ENCODE measurements around the gene PLAC8L1.

The PLAC8L1 gene

DNA sequence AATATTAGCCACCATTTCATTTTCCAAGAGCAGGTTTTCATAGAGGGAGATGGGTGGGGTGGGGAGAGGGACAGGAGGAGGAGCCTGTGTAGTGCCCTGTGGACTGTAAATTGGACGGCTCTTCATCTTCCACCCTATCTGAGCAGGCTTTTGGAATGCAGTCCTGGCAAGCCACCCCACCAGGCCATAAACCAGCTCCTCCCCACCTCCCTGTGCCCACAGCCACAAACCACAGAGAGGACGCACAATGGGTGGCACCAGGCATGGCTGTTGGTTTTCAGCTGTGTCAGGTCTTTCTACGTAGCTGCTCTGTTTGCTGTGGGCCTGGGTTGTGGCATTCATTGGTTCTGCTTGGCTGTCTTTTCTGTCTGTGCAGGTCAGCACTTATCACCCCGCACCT is 58.0 kb downstream of the PLAC8L1 start:
- DNase-seq (ENCODE audit: extremely low read depth in 1 of 2, low read depth in 1 of 2), result no peak

DNA sequence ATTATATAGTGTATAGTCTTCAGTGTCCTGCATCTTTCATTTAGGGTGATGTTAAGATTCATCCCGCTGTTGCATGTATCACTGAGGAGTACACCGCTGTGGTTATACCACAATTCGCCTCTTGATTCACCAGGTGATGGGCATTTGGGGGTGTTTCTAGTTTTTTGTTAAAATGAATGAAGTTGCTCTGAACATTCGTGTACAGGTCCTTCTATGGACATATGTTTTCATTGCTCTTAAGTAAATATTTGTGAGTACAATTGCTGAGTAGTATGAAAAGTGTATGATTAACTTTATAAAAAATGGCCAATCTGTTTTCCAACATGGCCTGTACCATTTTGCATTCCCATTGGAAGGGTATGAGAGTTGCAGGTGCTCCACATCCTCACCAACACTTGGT is 61.7 kb downstream of the PLAC8L1 start:
- DNase-seq (ENCODE audit: extremely low read depth in 1 of 2, low read depth in 1 of 2), result no peak

DNA sequence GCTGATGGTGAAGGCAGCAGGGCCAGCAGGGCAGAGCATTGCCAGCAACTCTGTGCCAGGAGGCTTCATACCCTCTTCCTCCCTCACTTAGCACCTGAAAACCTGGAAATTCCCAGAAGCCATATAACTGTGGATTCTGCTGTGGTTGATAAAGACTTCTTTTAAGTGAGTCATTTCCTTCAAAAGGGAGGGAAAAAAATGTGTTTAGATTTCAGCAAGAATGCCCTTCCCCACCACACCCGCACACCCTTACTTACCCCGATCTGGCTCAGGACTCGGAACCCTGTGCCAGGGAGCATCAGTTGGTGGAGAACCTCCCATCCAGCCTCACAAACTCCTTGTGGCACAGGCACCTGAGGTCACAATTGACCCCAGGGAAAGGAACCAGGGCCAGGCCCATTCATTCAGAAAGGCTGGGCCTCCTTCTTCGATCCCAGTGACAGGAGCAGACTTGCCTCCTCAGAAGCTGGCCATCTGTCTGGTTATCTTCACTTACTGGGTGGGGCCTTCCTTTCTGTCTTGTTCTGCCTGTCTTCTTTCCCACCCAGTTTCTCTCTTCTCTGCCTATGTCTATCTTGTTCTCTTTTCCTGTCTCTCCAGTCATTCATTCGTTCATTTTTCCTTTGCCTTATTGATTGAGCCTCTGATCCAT is 62.6 kb downstream of the PLAC8L1 start:
- no peak for DNase-seq (ENCODE audit: extremely low read depth in 1 of 2, low read depth in 1 of 2)

DNA sequence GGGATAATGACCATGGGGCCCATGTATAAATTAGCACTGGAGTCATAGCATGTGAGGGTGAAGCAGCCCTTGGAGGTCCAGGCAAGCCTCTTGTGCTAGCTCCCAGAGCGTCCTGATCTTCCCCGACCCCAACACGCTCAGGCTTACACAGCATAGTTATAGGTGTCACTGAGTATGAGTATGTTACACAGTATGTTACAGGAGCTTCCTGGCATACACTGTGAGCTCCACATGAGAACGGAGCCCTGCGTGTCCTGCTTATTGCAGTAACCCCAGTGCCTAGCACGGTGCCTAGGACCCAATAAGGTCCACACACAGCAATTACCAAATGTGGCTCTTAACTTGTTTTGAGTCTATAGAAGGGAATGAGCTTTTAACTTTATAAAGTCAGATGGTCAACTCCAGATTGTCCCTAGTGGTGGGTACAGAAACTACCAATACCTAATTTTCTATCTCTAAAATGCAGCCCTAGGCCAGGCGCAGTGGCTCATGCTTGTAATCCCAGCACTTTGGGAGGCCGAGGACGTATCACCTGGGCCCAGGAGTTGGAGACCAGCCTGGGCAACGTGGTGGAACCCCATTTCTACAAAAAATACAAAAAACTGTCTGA is 64.1 kb downstream of the PLAC8L1 start:
- DNase-seq (ENCODE audit: extremely low read depth in 1 of 2, low read depth in 1 of 2), result no peak

DNA sequence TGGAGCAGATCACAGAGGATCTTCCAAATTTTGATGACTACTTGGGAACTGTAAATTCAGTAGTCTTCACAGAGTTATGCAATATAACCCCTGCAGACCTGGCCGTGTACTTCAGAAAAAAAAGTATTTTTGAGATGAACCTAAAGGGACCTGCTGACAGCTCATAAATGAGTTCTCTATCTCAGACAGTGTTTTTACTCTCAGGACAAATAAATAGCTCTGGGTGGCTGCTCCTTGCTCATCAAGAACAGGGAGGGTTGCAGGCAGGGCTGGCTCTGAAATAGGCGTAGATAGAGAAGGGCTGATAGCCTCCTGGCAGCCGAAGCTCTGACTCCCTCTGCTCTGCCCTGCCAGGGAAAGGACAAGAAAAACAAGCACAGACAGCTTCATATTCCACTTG is 64.8 kb downstream of the PLAC8L1 start:
- DNase-seq (ENCODE audit: extremely low read depth in 1 of 2, low read depth in 1 of 2), result no peak

DNA sequence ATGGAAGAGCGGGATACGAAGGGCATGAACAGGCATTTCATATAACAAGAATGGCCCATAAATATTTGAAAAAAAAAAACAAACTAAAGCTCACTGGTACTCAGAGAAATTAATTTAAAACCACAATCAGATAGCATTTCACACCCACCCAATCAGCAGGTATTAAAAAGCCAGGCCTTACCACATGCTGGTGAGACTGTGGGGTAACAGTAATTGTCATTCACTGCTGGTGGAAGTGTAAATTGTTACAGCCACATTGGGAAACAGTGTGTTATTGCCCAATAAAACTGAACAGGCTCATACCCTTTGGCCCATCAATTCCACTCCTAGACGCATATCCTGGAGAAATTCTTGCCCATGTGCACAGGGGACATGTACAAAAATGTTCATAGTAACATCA is 66.0 kb downstream of the PLAC8L1 start:
- no peak for DNase-seq (ENCODE audit: extremely low read depth in 1 of 2, low read depth in 1 of 2)

DNA sequence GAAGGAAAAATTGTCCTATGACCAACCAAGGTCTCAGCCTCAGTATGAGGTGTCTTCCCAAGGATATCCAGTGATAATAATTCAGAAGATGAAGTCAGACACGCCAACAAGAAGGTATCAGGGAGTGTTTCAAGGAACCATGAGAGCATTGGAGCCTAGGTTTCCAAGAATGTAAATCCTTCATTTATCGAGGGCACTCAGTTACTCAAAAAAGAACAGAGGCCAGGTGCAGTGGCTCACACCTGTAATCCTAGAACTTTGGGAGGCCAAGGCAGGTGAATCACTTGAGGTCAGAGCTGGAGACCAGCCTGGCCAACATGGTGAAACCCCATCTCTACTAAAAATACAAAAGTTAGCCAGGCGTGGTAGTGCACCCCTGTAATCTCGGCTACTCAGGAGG is 70.8 kb downstream of the PLAC8L1 start:
- DNase-seq (ENCODE audit: extremely low read depth in 1 of 2, low read depth in 1 of 2), result no peak
